GM19023 (cell line): Measurements from ENCODE around the gene MOV10.

Source experiments
- ATAC-seq: cut with Tn5 transposase; IDR thresholded peaks from one replicate; pipeline ENCODE4 v1.9.1; 2021; ENCODE audit warnings: mild to moderate bottlenecking, moderate library complexity; ENCODE audit not compliant: unreplicated experiment

Gene MOV10

DNA sequence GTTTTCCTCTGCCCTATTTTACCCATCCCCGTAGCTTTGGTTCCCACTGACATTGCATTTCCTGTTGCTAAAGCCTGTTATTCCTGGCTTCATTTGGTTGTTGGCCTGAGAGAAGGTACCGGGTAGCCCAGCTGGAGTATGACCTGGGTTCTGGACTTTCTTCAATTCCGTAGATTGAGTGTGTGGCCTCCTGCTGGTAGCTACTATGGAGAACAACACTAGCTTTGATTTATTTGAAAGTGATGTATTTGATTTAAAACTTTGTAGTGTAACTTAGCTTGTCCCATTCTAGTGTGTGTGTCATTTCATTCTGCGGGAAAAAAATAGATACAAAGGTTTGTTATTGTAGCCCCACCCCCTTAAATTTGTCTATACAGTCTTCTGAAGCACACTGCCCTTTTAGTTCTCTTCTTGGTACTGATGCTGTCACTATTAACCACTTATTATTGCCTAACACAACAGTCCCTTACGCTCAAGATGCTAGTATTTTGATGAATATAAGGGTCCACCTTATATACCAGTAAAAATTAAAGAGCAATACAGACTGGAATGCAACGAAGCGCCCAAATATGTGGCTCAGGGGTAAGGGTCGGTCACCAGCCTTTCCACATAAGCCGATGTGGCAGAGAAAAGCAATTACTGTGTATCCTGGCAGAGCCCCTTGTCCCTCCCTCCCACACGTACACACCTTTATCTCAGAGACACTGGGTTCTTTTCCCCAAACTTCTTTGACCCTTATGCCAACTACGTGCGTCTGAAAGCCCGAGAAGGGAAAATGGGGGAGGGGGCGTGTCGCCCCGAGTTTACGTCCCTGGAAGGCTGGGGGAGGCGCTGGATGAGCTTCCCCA lies 643 bp upstream of the MOV10 start:
- ATAC-seq: no peak

DNA sequence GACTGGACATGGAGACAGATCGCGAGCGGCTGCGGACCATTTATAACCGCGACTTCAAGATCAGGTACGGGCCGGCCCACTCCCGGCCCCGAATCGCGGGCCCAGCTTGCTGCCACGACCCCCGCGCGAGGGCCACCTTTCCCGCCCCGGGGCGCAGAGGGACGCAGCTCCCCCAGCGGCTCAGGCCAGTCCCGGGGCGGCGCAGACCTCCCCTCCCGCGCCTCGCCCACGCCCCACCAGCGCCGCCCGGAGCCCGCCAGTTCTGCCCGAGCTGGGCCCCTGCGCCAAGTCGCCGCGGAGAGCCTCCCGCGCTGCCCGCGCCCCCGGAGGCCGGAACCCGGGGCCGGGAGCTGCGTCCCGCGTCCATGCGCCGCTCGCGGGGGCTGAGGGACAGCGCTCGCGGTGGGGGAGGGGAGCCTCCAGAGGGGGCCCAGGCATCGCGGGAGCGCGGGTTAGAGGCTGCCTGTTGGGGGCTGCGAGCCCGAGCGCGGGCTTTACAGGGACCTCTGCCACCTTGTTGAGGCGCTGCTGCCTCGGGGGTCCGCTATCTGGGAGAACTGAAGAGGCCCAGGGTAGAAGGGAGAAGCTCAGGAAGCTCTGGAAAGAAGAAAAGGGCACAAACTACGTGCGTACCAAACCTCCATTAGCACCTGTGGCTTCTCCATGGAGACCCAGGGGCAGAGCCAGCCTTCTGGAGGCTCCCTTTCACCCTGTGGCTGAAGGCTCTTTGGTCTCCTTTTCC lies 698 bp downstream of the MOV10 start:
- ATAC-seq: peak; percentile 41

DNA sequence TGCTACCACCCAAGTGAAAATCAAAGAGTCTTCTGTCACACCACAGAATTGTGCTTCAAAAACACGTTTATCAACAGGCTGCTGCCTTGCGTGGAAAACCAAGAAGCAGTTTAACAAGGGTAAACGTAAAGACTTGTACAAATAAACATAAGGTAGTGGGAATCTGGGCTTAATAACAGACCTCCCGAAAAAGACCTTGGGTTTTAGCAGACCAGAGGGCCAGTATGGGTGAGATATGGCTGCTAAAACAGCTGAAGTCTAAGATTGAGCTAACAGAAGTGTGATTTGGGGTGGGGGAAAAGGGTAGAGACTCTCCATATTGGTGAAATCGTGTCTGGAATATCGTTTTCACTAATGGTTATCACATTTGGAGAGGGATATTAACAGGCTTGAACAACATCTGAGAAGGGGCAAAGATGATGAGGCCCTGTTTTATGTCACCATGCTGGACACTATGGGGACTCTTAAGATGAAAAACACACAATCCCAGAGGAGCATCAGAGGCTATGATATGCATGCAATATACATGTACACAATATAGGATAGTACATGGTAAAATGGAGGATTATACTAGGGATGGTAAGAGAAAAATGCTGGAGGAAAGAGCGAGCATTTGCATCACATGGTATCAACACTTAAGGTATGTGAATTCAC lies 1.4 kb downstream of the MOV10 start:
- ATAC-seq: no peak

DNA sequence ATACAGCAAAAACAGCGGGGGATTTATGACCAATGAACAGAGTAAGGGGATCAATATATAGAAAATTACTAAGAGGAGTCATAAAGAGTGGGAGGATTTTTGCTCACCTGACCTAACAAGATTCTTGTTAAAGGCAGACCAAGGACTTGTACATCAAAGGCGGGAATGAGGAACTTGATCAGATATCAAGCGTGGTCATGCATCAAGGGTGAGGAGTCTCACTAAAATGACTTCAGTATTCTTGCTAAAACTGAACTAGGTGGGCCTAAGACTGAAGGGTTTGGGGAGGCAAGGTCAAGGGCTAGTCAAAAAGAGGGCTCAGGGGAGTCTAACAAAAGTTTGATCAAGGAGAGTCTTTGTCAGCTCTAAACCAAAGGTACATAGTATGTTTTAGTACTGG lies 2.1 kb downstream of the MOV10 start:
- ATAC-seq: no peak

DNA sequence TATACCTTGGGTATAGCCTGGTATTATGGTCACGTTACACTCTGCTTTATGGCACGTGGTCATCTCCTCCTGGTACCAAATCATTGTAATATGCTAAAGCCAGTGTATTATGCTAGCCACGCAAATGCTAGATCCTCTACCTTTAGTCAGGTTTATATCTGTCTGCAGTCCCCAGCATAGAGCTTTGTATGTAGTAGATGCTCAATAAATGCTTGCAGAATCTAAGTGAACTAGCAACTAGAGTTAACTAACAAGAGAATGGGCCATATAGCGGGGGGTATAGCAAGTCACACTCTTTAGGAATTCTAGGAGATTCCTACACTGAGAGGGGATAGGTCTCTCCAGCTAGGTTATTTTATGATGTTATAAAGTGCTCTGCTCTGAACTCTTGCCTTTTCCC lies 3.0 kb downstream of the MOV10 start:
- ATAC-seq: no peak

DNA sequence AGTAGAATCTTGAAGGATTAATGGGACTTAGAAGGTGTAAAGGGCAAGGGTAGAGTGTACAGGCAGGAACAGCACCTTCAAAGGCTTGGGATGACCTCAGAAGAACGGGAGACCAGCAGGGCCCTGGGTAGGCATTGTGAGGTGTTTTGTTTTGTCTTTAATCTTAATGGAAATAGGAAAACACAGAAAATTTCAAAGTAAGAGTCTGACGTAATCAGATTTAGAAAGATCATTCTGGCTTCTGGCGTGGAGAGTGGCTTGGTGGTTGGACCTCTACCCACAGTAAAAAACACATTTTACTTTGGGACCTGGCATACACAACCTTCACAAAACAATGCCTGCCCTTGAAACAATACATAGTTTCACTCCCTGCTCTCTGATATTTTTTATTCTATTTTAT lies 4.1 kb downstream of the MOV10 start:
- ATAC-seq: no peak

DNA sequence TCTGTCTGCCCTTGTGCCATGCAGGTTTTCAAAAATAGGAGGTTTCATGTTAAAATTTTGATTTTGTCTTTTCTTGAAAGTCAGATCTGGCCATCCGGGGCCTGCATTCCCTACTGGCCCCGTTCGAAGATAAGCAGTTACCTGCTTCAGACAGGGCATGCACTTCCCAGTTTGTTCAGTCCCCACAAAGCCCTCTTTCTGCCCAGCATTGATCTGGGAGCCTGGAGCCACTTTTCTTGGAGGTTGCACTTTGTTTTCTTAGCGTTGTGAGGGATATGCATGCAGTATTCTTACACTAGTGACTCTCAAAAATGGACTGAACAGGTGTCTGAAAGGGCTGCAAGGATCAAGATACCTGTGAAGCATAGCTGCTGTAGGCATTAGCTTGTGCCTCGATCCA lies 11.5 kb downstream of the MOV10 start:
- no peak for ATAC-seq

DNA sequence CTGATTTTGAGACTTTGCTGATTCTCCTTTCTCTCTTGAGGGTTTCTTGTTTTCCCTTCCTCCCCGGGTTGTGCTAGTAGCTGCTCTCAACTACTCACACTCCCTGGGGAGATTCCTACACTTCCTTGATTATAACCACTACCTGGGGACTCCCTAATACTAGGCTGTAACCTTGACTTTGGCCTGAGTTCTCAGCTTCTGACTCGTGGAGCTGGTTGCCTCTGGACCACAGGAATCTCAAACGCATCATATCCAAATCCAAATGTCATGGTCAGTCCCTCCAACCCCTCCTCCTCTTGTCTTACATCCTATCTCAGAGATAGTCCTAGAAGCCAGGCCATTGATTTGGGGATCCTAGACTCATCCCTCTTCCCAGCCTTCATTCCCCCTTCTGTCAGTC lies 12.0 kb downstream of the MOV10 start:
- no peak for ATAC-seq

DNA sequence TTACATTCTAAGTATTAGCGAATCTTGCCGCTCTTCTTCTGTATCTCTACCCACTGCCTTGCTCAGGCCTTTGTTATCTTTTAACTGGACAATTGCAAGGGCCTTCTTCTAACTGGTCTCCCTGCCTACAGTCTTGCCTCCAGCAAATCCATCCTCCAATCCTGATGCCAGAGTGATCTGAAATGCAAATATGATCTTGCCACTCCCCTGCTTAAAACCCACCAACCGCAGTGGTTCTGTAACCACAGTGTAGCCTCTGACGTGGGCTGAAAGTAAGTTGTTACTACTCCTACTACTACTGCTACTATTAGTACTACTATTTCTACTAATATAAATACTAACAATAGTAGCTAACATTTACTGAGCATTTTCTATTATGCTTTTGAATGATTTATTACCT lies 12.4 kb downstream of the MOV10 start:
- ATAC-seq: no peak

DNA sequence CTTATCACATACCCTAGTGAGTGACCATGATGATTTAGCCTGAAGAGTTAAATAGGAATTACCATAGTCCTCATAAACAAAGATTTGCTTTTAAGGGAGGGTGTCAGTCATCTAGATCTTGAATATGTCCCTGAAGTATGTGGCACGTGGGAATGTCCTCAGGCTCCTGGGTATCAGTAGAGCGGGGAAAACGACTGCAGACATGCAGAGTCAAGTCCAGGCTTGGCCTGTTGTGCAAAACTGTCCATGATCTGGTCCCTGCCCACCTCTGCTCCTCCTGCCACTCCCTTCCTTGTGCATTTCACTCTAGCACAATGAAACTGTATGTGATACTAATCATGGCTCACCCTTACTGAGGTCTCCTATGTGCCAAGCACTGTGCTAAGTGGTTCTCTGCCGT lies 12.9 kb downstream of the MOV10 start:
- no peak for ATAC-seq

DNA sequence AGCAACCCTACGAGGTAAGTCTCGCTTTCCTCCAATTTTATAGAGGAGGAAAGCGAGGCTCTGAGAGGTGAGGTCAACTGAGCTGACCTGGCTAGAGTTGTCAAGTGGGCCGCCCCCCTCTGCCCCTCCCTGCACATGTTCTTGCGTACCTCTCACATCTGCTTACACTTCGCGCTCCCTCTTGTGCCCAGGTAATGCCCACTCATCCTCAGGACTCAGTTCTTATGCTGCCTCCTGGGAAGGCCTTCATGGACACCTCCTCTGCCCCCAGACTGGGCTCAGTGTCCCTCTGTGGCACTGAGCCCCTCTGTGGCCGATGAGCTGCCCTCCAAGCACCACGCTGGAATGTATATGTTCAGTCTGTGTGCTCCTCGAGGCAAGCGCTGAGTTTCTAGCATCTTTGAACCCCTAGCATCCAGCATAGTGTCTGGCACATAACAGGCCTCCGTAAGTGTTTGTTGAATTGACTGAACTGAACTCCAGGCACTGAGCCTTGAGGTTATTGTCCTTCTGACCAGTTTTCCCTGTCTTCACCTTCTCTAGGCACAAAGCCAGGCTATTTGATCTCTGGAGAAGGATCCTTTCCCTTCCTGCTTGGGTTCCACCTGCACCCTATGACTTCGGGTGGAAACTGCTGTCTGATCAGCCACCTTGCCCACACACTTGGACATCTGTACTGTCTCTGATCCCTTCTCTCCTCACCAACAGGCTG lies 13.5 kb downstream of the MOV10 start:
- no peak for ATAC-seq

DNA sequence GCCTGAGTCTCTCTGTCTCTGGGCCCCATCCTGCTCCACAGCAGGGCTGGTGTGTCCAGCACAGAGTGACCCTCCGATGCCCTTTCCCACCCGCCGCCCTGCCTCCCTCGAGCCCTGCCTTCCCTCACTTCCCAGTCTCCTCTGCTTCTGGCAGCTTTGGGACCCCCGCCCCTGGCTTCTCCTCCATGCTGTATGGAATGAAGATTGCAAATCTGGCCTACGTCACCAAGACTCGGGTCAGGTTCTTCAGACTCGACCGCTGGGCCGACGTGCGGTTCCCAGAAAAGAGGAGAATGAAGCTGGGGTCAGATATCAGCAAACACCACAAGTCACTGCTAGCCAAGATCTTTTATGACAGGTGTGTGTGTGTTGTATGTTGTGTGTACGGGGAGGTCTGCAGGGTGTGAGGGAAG lies 14.3 kb downstream of the MOV10 start:
- no peak for ATAC-seq

DNA sequence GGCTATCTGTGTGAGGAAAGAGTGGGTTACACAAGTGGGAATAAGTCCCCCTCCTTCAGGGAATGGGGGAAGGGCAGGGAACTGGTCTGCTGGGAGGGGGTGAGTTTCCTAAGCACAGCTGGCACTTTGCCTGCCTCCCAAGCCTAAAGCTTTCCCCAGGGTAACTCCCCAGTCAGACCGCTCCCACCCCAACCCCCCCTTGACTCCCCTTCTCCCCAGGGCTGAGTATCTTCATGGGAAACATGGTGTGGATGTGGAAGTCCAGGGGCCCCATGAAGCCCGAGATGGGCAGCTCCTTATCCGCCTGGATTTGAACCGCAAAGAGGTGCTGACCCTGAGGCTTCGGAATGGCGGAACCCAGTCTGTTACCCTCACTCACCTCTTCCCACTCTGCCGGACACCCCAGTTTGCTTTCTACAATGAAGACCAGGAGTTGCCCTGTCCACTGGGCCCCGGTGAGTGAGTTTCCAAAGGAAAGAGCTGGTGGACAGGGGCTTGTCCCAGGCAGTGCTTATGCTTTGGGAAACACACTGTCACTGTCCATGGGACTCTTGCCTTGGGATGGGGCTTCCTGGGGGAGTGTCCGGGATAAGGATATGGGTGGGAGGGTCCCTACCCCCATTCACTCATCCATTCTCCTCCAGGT lies 14.9 kb downstream of the MOV10 start:
- no peak for ATAC-seq

DNA sequence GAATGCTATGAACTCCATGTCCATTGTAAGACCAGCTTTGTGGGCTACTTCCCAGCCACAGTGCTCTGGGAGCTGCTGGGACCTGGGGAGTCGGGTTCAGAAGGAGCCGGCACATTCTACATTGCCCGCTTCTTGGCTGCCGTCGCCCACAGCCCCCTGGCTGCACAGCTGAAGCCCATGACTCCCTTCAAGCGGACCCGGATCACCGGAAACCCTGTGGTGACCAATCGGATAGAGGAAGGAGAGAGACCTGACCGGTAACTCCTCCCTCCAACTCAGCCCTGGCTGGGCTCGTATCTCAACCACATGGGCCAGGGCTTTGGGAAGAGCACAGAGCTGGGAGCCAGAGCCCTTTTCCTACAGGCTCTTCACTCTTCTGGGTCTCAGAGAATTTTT lies 15.4 kb downstream of the MOV10 start:
- no peak for ATAC-seq

DNA sequence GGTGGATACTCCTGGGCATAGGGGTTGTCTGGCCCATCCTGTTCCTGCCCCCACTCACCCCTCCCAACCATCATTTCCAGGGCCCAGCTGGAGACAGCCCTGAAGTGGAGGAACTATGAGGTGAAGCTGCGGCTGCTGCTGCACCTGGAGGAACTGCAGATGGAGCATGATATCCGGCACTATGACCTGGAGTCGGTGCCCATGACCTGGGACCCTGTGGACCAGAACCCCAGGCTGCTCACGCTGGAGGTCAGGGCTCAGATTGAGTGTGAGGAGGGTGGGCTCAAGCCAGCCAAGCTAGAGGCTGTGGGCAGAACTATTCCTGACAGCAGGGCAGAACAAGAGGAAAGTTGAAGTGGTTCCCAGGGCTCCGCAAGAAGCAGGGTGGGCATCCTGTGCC lies 18.2 kb downstream of the MOV10 start:
- ATAC-seq: no peak

DNA sequence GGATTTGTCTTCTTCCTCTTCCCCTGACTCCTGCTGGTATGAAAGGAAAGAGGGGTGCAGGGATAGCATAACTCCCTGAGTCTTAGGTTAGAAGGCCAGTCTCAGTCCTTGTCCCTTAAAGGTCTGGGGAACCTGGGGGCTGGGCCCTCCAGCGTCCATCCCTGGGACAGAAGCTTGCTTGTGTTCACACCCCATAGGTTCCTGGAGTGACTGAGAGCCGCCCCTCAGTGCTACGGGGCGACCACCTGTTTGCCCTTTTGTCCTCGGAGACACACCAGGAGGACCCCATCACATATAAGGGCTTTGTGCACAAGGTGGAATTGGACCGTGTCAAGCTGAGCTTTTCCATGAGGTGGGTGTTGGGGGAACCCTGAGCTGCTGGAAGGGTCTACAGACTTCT lies 19.4 kb downstream of the MOV10 start:
- ATAC-seq: no peak

DNA sequence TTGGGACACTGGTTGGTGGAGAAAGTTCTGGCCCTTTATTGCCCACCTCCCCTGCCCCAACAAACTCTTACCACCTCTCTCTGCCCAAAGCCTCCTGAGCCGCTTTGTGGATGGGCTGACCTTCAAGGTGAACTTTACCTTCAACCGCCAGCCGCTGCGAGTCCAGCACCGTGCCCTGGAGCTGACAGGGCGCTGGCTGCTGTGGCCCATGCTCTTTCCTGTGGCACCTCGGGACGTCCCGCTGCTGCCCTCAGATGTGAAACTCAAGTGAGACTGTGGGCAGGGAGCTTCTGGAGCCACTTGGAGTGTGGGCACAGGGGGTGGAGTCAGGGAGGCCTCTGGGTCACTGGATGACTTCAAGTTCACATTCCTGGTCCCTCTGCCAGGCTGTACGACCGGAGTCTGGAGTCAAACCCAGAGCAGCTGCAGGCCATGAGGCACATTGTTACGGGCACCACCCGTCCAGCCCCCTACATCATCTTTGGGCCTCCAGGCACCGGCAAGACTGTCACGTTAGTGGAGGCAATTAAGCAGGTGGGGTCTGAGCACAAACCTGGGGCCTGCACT lies 20.0 kb downstream of the MOV10 start:
- no peak for ATAC-seq

DNA sequence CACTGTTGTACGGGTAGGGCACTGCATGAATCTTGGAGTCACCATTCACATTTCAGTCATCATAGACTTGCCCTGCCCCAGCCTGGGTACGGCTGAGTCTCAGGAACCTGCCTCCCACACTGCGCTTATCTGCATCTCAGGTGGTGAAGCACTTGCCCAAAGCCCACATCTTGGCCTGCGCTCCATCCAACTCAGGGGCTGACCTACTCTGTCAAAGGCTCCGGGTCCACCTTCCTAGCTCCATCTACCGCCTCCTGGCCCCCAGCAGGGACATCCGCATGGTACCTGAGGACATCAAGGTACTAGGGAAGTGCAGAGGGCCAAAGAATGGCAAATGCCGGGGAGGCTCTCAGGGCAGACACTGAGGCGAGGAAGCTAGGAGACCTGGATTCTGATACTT lies 20.8 kb downstream of the MOV10 start:
- no peak for ATAC-seq

DNA sequence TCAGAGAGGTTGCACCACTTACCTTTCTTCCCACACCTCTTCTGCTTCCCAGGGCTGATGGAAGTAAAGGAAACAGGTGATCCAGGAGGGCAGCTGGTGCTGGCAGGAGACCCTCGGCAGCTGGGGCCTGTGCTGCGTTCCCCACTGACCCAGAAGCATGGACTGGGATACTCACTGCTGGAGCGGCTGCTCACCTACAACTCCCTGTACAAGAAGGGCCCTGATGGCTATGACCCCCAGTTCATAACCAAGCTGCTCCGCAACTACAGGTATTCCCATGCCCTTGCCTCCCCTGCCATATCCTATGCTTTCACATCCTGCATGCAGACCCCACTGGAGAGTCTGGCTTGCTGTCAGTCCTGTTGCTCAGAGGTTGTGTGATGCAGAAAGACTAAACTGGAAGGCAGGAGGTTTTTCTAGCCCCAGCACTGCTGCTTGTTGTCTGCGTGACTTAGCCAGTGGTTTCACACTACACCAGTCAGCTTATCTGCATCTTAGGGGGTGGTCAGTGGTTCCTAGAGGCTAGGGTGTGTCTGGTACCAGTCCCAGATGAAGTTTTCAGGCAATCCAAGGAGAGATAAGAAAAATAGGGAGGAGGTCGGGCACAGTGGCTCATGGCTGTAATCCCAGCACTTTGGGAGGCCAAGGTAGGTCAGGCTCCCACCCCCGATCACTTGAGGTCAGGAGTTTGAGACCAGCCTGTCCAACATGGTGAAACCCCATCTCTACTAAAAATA lies 22.3 kb downstream of the MOV10 start:
- ATAC-seq: no peak

DNA sequence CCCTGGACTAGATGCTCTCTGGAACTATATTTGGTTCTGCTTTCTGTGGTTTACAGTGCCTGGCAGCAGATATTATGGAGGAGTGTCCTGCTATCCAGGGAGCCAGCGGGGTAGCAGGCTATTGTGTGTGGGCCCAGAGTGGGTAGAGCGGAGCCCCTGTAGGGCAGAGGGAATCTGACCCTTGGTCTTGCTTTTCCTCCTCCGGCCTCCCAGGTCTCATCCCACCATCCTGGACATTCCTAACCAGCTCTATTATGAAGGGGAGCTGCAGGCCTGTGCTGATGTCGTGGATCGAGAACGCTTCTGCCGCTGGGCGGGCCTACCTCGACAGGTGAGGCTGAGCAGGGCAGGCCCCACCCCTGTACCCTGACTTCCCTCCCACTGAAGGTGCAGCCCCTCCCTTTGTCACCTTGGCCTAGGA lies 23.3 kb downstream of the MOV10 start:
- no peak for ATAC-seq
